Ramos (cell line): ENCODE measurements around the gene CDHR3.

Experiments
- in situ Hi-C: fragments of 300-500 bp; cut with MboI; formaldehyde crosslinking; loops from one replicate; pipeline ENCODE4 v1.14.3; 2022; ENCODE audit warnings: low sequenced_read_pairs; ENCODE audit not compliant: unreplicated experiment

CDHR3 gene

GRCh38 chr7:106071999-106072714 lies 109.1 kb downstream of the CDHR3 start:
- in situ Hi-C loops: loop anchor here (25.0 kb wide), 1 partner anchor 1015 kb away; no protein-coding TSS in a partner anchor

- in situ Hi-C loops: loop anchor here (25.0 kb wide), 1 partner anchor 1015 kb away; no protein-coding TSS in a partner anchor
Measured at GRCh38 chr7:106072715-106073091, 109.6 kb downstream of the CDHR3 start.

DNA sequence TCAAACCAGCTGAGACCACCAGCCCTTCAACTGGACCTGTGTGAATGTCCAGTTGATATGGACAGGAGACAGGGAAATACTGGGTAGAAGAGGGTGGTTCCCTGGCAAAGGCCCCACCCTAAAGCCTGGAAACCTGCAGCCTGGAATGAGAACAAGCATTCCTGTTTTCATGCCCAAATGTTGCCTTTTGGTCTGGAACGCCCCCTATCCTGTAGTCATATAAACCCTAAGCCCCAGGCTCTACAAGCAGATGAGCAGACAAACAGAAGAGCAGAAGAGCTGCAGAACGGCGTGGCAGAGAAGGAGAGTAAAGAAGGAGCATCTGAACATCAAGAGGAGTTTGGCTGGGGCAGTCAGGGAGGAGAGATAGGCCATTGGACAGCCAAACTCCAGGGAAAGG lies 110.6 kb downstream of the CDHR3 start:
- in situ Hi-C loops: loop anchor here (25.0 kb wide), 1 partner anchor 1014 kb away; no protein-coding TSS in a partner anchor

DNA sequence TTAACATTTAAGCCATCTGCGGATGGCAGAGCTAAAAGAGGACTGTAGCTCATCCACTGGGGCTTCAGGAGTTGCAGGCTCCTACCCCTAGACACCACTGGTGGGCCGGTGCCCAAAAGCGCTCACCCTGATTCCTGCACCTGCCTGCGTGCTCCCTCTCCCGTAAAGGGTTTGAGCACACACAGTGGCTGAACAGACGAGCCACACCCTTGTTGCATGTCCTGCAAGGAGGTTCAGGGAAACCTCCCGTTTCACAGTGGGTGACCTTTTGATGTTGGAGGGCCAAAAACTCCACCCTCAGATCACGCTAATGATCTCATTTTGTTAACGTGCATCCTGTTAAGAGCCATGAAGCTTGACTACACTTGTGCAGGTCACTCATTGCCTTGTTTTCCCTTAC lies 111.2 kb downstream of the CDHR3 start:
- in situ Hi-C loops: loop anchor here (25.0 kb wide), 1 partner anchor 1013 kb away; no protein-coding TSS in a partner anchor

DNA sequence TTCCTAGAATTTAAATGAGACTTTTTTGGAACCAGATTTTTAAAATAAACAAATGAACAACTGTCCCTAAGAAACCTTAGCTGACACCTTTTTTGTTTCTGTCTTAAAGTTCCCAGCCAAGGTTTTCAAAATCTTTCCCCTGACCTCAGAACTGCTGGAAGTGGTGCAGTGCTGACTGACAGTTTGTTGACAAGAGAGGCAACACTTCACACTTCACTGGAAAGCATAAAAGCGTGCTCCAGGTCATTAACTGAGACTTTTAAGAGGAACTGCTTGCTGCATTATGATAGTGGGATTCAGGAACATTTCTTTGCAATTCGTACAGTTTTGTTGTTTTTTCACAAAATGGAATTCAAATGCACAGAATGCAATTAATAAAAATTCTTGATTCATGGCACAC lies 112.9 kb downstream of the CDHR3 start:
- in situ Hi-C loops: no loop called here

- in situ Hi-C loops: no loop called here
Measured at GRCh38 chr7:106076537-106076936, 113.5 kb downstream of the CDHR3 start.

DNA sequence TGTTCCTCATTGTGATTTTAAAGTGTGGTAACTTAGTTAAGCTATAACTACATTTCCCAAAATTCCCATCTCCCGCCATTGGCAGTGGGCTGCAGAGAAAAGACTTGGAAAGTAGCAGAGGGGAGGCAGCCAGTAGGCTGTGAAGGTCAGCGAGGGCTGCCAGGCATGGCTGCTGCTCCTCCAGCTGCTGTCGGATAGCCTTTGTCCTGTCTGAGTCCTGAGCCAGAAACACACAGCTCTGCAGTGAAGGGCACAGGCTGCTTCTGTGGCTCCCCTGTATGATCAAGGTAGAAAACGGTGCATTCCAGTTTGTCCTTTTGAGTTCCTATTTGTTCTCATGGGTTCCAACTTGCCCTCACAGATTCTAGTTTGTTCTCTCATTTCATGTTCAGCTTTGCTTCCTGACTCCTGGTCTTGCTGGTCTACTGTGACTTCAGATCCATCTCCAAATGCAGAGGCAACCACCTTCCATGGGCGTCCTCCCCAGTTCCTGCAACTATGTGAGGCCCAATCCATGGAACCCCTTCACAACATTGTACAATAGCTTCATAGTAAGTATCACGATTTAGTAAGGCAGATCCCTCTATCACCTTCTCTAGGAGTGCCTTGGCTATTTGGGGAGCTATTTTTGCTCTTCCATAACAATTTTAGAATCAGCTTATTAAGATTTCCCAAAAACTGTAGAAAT lies 117.4 kb downstream of the CDHR3 start:
- in situ Hi-C loops: no loop called here

- in situ Hi-C loops: no loop called here
Measured at GRCh38 chr7:106082087-106082854, 119.2 kb downstream of the CDHR3 start.
